Measurements from ENCODE around the gene AHCYL1. TPM values are rescaled to one million over a fixed set of nuclear protein-coding genes. Genes with fewer than 3 reads are reported as not detected.

AHCYL1 gene
- total and polyA plus RNA-seq, 10 of the 15 experiments (the other 5 are each of a cell fraction or from before 2014, with no cell fraction given), result 24.7 to 73.6 (median 46.8) TPM

DNA sequence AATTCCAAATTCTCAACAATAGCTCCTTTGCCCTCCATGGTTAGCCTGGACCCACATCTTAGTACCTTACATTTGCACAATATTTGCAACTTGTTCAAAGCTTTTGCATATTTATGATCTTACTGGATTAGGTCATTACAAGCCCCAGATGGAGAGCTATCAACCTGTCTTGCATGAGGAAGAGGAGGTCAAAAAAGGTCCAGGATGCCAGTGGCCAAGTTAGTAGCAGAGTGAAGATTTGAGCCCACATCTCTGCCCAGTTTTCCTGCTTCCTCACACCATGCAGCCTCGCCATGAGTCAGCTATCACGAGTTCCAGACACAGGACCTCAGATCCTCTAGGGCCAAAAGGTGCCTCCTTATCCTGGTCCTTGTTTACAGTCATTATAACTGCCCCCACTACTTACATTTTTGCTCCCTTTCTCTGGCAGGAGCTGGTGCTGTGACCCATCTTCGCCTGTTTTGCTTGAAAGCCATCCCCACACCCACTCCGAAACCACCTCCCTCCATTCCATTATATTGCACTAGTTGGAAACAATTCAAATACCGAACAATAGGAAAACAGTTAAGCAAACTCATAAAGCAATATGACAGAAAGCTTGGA lies 5.0 kb upstream of the AHCYL1 start:
- Histone ChIP-seq H3K4me2 (ENCODE audit: control insufficient read depth, insufficient read depth) (no peak overlapping the region), H3K36me3 (ENCODE audit: control insufficient read depth in 2 of 2, insufficient read depth in 2 of 2, low read length in 1 of 2) (no peaks in the 10 kb centered on the region), H3K79me2 (ENCODE audit: control insufficient read depth, insufficient read depth, low read length) (no peaks in the 10 kb centered on the region; the same call in 1 of the 2 replicates), H2AFZ (ENCODE audit: control insufficient read depth, low read depth, low read length) (no peak overlapping the region), H3K4me1 (ENCODE audit: control insufficient read depth, insufficient read depth, low read length) (peaks cover 4% of the 10 kb centered on the region; the same call in 1 of the 2 replicates), H3K27ac (ENCODE audit: control insufficient read depth, insufficient read depth) (no peak overlapping the region), H4K20me1 (ENCODE audit: control insufficient read depth, insufficient read depth) (no peaks in the 10 kb centered on the region), H3K9ac (ENCODE audit: control insufficient read depth, insufficient read depth, low read length) (no peak overlapping the region), H3K4me3 (no peak overlapping the region), H3K9me3 (replicated peaks; ENCODE audit: control insufficient read depth, insufficient read depth, low read length) (no peaks in the 10 kb centered on the region; the same call in 2 of the 3 replicates), H3K27me3 (replicated peaks in 1 of 2; ENCODE audit: control insufficient read depth in 2 of 2, insufficient read depth in 2 of 2, low read length in 1 of 2) (no peaks in the 10 kb centered on the region; a peak in 2 of 4 replicates)
- ChIA-PET RAD21 (ENCODE audit: unreplicated experiment) (interaction anchor here (0.8 to 15.4 kb wide), 3 partner anchors 134 to 340 kb away, joined by 3 to 390 read pairs (median 5); no protein-coding TSS in a partner anchor), CTCF (interaction anchor here (0.5 to 16.8 kb wide), 13 partner anchors 31 to 489 kb away, joined by 3 to 759 read pairs (median 4); no protein-coding TSS in a partner anchor), SMC1A (ENCODE audit: uncharacterized antibody, unreplicated experiment) (interaction anchor here (1.5 to 13.9 kb wide), 3 partner anchors 31 to 318 kb away, joined by 3 to 431 read pairs (median 8); no protein-coding TSS in a partner anchor), POLR2A (interaction anchor here (0.8 kb wide), 1 partner anchor 189 kb away, joined by 3 read pairs; no protein-coding TSS in a partner anchor)
- FAIRE-seq (no peak), ATAC-seq (no peak), DNase-seq (ENCODE audit: low read depth, low spot score) (no peak)
- intact Hi-C loops (cut with micrococcal nuclease; ENCODE audit: unreplicated experiment) (loop anchor here (5.0 kb wide), 3 partner anchors 67 to 337 kb away; partner anchors contain the start of genes CSF1 and GSTM4), in situ Hi-C loops (cut with MboI) (loop anchor here (5.0 kb wide), 1 partner anchor 202 kb away; no protein-coding TSS in a partner anchor)
- TF ChIP-seq PKNOX1 (IDR thresholded peaks at IDR 0.05), result no peak
- no peak for TF ChIP-seq IKZF1 (conservative IDR thresholded peaks at IDR 0.05)
- TF ChIP-seq ZNF217 (IDR thresholded peaks at IDR 0.05), result no peak
- no peak for TF ChIP-seq CHD2 (IDR thresholded peaks at IDR 0.05; ENCODE audit: borderline replicate concordance, low read depth, low read length)
- TF ChIP-seq, protein P1, sequence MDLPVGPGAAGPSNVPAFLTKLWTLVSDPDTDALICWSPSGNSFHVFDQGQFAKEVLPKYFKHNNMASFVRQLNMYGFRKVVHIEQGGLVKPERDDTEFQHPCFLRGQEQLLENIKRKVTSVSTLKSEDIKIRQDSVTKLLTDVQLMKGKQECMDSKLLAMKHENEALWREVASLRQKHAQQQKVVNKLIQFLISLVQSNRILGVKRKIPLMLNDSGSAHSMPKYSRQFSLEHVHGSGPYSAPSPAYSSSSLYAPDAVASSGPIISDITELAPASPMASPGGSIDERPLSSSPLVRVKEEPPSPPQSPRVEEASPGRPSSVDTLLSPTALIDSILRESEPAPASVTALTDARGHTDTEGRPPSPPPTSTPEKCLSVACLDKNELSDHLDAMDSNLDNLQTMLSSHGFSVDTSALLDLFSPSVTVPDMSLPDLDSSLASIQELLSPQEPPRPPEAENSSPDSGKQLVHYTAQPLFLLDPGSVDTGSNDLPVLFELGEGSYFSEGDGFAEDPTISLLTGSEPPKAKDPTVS (IDR thresholded peaks at IDR 0.05; ENCODE audit: low read depth, low read length), result no peak
- no peak for TF ChIP-seq USF2 (IDR thresholded peaks at IDR 0.05; ENCODE audit: borderline replicate concordance, low read depth, low read length)
- TF ChIP-seq, protein P2, sequence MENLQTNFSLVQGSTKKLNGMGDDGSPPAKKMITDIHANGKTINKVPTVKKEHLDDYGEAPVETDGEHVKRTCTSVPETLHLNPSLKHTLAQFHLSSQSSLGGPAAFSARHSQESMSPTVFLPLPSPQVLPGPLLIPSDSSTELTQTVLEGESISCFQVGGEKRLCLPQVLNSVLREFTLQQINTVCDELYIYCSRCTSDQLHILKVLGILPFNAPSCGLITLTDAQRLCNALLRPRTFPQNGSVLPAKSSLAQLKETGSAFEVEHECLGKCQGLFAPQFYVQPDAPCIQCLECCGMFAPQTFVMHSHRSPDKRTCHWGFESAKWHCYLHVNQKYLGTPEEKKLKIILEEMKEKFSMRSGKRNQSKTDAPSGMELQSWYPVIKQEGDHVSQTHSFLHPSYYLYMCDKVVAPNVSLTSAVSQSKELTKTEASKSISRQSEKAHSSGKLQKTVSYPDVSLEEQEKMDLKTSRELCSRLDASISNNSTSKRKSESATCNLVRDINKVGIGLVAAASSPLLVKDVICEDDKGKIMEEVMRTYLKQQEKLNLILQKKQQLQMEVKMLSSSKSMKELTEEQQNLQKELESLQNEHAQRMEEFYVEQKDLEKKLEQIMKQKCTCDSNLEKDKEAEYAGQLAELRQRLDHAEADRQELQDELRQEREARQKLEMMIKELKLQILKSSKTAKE (IDR thresholded peaks at IDR 0.05; ENCODE audit: low read depth, poor library complexity, severe bottlenecking), result no peak
- TF ChIP-seq JUNB (IDR thresholded peaks at IDR 0.05), result no peak
- BruUV-seq (replicated peaks), result no TSS peak
- 26% methylated on average over 5 of the region's 5 CpGs for WGBS (ENCODE audit: insufficient coverage, insufficient replicate concordance, low lambda C conversion rate, missing lambda C conversion rate)

Measured in GM12878 (cell line).